GM11168 (cell line): Measurements from ENCODE around the gene CBY2.
"Not testable (repeated sequence)": the region's sequence is repeated elsewhere in the genome, so short reads cannot be mapped to it uniquely, and the experiment has no call there.

ENCODE experiments used
- in situ Hi-C: fragments of 300-500 bp; cut with MboI; formaldehyde crosslinking; loops from one replicate; pipeline ENCODE4 v1.12.0; 2022; ENCODE audit warnings: low sequenced_read_pairs; ENCODE audit not compliant: unreplicated experiment

Gene CBY2, protein sequence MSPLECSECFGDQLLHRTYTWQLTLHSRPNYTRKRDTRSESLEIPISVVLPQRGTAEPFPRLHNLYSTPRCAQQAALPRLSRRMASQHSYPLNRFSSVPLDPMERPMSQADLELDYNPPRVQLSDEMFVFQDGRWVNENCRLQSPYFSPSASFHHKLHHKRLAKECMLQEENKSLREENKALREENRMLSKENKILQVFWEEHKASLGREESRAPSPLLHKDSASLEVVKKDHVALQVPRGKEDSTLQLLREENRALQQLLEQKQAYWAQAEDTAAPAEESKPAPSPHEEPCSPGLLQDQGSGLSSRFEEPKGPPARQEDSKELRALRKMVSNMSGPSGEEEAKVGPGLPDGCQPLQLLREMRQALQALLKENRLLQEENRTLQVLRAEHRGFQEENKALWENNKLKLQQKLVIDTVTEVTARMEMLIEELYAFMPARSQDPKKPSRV

DNA sequence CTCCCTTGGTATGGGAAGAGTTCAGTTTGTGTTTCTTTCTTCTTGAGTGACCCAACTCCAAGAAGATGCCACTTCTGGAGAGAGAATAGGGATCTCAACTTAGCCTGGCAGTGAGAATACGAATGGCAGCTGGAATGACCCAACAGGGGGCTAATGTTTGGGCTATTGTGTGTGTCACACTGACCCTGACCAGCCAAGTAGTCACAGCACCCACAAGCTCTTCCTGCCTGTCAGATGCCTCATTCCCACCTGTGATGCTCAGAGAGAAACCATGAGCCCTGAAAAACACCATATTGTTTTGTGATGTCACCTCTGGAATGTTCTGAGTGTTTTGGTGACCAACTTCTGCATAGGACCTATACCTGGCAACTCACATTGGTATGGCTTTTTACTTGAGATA lies at the start of gene CBY2:
CBY2 (plus strand) TSS at position 233 of the 400 bp plus-strand sequence; CDS start at position 304, 71 bp downstream.
- in situ Hi-C loops = no loop called here

DNA sequence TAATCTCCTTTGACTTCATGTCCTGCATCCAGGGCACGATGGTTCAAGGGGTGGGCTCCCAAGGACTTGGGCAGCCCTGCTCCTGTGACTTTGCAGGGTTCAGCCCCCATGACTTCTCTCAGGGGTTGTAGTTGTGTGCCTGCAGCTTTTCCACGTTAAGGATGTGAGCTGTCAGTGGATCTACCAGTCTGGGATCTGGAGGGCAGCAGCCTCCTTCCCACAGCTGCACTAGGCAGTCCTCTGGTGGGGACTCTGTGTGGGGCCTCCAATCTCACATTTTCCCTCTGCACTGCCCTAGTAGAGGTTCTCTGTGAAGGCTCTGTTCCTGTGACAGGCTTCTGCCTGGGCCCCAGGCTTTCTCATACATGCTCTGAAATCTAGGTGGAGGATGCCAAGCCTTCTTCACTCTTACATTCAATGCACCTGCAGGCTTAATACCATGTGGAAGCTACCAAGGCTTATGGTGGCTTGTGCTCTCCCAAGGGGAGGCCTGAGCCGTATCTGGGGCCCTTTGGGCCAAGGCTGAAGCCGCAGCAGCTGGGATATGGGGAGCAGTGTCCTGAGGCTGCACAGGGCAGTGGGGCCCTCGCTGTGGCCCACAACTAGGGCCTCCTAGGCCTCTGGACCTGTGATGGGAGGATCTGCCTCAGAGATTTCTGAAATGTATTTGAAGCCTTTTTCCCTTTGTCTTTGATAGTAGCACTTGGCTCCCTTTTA lies 47.3 kb upstream of the CBY2 start:
- in situ Hi-C loops = no loop called here

DNA sequence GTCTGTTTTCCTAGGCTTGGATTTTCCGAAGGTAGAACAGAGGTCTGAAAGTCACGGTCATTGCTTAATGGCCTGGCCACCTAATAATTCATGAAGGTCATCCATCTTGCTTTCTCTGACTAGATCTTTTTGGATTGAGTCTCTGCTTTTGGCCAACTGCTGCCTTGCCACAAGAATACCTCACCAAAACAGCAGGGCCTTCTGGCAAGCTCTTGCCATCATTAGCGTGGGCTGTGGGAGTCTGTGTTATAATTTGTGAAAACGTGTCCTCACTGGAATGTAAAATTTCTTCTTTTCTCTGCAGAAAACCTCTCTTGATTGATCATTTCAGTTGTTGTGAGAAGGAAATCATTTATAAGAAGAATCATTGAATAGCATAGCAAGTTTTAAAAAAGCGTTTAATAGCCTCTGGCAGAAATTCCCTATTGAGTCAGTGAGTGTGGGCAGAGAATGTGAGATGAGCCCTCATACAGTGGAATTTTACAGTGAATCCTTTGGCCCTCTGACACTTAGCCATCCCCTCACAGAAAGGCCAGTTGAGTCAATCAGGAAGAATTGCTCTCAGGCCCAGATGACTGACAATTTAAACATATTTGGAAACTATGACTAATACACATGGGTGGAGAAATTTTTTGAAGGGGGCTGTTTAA lies 43.4 kb upstream of the CBY2 start:
- in situ Hi-C loops = no loop called here

DNA sequence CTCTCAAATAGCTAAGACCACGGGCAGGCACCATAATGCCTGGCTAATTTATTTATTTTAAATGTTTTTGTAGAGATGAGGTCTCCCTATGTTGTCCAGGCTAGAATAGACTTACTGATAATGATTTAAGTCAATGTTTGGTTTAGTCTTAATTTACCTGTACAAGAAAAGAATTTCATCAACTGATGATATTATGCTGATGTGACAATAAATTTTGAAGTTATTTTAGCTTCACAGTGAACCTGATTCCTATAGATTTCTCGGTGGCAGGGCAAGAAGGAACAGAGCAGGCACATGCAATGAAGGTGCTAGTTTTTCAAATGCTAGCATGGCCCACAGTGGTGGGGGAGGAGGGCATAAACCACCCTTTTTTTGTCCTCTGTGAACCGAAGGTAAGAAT lies 42.6 kb upstream of the CBY2 start:
- in situ Hi-C loops = no loop called here

DNA sequence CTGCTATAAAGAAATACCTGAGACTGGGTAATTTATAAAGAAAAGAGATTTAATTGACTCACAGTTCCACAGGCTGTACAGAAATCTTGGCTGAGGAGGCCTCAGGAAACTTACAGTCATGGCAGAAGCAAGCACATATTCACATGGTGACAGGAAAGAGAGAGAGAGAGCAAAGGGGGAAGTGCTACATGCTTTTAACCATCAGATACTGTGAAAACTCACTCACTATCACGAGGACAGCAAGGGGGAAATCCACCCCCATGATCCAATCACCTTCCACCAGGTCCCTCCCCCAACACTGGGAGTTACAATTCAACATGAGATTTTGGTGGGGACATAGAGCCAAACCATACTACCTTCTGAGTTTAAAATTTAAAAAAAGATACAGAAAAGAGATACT lies 41.7 kb upstream of the CBY2 start:
- in situ Hi-C loops = not testable (repeated sequence)

DNA sequence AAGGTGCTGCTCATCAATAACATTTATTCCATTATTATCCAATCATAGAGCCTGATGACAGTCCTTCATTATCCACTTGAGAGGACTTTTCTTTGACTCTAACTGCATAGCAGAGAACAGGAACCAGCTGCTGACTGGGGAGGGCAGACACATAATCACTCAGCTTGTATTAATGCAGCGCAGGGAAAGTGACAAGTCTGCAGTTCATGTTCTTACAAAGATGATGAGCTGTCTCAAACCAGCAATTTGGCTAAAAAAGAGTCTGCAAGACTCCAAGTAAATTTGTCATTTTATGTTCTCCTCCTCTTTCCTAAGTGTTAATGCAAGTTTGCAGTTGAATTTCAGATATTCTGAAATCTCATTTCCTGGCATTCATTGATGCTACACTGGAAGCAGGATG lies 40.0 kb upstream of the CBY2 start:
- in situ Hi-C loops = no loop called here

DNA sequence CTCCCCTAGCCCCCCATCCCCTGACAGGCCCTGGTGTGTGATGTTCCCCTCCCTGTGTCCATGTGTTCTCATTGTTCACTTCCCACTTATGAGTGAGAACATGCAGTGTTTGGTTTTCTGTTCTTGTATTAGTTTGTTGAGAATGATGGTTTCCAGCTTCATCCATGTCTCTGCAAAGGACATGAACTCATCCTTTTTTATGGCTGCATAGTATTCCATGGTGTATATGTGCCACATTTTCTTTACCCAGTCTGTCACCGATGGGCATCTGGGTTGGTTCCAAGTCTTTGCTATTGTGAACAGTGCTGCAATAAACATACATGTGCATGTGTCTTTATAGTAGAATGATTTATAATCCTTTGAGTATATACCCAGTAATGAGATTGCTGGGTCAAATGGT lies 39.2 kb upstream of the CBY2 start:
- in situ Hi-C loops = not testable (repeated sequence)

DNA sequence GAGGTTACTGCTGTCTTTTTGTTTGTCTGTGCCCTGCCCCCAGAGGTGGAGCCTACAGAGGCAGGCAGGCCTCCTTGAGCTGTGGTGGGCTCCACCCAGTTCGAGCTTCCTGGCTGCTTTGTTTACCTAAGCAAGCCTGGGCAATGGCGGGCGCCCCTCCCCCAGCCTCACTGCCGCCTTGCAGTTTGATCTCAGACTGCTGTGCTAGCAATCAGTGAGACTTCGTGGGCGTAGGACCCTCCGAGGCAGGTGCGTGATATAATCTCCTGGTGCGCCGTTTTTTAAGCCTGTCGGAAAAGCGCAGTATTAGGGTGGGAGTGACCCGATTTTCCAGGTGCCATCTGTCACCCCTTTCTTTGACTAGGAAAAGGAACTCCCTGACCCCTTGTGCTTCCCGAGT lies 32.5 kb upstream of the CBY2 start:
- in situ Hi-C loops = not testable (repeated sequence)

DNA sequence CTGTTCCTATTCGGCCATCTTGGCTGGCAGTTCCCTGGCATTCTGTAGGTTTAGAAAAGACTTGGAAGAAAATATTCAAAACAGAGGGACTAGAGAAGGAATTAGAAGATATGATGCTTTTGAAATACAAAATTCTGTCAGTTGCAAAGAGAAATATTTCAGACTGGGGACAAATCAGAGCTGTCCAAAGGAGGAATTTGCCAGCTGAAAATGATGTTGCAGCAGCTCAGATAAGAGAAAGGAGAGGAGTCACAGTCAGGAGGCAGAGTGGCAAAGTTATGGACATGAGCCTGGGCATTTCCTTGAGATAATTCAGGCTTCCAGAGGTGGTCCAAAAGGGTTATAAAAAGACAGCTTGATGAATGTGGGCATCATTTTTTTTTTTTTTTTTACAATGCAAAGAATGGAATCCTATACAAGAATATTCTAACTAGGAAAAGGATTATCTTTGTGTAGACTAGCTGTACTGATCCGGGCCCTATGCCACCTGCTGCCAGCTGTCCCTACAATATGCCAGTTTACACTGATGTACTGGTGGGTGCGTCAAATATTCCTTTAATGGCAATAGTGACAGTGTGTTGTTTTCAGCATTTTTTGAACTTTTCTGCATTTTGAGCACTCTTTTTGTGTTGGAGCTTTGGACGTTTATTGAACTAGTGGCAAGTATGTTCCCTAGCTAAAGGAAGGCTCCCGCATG lies 31.8 kb upstream of the CBY2 start:
- in situ Hi-C loops = no loop called here

DNA sequence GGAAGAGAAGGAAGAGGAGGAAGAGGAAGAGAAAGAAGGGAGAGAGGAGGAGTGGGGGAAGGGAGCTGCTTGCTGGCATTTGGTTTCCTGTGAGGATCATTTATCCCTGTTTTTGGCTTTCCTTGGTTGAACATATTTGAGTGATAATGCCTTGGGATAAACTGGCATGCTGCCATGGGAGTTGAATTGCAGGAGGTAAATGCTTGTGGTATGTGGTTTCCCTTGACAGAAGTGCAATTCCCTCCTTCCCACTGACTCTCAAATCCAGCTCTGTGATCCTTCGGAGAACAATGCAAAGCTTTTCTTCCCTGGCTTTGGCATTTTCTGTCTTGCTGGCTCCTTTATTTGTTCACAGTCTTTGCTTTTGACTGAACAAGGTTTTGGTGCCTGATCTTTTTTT lies 27.2 kb upstream of the CBY2 start:
- in situ Hi-C loops = no loop called here

DNA sequence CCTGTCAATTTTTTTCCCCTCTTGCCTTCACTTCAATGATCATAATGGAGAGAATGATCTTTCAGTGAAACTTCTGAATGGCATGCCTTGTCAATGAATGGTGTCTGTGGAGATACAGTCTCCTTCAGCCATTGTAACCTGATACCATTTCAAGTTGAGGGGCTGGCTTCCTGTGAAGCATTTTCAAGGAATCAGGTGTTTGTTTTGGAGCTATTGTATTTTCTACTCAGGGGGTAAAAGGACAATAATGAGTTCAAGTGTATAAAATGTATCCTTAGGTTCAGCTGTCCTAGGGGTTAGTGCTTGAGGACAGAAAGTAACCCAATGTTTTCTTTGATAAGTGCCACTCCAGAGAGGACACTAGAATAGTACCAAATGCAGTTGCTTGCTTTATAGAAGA lies 23.8 kb upstream of the CBY2 start:
- in situ Hi-C loops = no loop called here

DNA sequence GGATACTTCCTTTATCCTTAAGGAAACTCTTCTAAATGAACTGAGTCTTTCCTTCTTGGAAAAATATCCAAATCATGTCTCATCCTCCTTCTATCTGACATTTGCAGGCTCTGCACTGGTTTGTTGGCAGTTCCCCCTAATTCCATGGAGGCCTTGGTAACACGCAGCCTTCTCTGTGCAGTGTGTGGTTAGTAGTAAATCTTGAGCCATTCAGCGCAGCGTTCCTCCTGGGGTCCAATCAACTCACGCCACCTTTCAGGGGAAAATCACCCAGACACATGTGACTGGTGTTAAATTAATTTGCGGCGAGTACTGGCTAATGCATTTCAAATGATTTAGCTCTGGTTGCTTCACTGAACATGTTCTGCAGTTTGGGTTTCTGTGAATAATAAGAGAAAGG lies 21.0 kb upstream of the CBY2 start:
- in situ Hi-C loops = no loop called here

DNA sequence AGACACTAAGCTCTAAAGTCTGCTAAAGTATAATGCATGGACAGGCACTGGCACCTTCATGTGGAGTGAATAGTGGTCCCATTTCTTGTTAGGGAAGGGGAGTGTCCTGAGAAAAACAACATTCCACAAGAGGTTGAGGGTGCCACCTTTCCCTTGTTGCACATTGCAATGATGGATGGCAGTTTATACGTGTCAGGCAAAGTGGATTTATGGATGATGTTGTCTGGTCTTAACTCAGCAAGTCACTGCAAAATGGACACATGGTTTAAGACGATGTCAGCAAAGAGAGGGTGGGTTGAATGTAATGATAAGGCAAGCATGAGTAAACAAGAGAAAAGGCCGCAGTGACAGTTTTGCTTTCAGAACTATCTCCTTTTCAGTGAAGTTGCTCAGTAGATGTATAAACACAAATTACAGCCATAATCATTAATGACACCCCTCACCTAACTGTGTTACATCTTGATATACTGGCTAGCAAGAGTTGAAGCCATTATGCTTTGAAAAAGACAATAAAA lies 19.6 kb upstream of the CBY2 start:
- in situ Hi-C loops = no loop called here

DNA sequence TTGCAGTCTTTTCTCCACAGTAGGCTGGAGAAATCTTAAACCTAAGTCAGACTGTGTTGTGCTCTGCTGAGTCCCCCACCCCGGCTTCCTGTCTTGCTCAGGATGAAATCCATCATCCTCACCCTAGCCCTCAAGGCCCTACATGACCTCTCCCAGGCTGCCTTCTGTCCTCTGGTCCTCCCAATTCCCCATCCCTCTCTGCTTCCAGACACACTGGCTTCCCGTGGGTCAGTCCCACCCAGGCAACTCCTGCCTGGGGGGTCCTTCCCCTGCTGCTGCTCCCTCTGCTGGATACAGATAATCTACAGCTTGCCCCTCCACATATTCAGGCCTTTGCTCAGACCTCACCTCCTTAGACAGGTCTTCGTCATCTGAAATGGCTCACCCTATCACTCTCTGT lies 18.4 kb upstream of the CBY2 start:
- in situ Hi-C loops = no loop called here

DNA sequence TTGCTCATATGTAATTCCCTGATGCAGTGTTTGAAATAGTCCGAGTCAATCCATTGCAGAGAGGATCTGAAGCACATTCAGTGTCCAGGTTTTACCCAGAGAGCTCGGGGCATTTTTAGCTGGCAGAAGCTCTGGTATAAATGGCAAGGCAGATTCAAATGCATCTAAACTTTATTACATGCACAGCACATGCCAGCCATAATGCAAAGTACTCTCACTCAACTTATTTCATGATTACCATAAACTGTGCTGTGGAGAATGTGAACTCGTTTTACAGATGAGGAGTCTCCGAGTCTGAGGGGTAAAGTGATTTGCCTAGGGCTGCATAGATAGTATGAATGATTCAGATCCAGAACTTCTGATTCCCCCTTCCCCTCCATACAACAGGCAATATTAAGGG lies 13.5 kb upstream of the CBY2 start:
- in situ Hi-C loops = no loop called here

DNA sequence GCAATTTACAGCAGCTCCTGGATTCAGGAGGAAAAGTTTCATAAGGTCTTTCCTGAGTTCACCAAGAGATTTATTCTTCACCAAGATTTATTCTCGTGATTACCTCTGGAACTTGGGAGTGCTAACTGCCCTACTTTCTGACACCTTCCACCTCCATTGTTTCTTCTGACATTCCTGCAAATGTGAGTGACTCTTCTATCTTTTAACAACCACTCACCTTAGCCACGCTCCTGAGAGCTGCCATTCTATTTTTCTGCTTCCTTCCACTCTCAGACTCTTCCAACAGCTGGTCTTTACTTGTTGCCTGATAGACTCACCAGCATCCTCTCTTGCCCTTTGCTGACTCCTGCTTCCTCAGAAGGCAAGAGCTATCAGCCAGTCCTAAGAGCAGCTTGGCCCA lies 11.5 kb upstream of the CBY2 start:
- in situ Hi-C loops = no loop called here

DNA sequence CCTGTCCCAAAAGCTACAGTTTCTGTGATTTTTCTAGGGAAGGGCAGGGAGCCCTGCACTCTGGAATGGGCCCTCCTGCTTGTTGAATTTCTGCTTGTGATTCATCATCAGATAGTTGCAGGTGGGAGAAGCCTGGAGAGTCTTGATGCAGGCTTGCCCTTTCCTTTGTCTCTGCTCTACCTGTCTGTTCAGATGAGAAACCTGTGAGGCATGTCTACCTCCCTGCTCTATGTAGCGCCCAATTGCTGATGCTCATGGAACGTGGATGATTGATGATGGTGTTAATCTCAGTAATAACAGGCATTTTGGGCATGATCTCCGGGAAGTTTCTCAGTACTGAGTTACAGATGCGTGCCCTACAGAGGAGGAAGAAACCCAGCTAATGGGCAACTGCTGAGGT lies 10.9 kb upstream of the CBY2 start:
- in situ Hi-C loops = no loop called here

DNA sequence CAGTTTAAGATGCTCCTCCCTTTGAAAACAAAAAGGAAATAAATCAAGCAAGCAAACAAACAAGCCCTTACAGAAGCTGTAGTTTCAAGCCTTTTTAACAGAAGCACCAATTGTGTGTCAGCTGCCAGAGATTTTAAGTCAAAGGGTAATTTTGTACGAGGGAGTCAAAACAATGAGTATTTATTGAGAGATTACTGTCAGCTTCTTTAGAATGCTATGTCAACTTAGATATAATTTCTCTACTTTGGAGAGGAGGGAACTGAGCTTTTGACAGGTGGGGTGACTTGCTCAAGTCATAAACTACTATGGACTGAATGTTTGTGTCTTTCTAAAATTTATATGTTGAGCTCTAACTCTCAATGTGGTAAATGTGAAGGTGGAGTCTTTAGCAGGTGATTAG lies 10.5 kb upstream of the CBY2 start:
- in situ Hi-C loops = no loop called here

DNA sequence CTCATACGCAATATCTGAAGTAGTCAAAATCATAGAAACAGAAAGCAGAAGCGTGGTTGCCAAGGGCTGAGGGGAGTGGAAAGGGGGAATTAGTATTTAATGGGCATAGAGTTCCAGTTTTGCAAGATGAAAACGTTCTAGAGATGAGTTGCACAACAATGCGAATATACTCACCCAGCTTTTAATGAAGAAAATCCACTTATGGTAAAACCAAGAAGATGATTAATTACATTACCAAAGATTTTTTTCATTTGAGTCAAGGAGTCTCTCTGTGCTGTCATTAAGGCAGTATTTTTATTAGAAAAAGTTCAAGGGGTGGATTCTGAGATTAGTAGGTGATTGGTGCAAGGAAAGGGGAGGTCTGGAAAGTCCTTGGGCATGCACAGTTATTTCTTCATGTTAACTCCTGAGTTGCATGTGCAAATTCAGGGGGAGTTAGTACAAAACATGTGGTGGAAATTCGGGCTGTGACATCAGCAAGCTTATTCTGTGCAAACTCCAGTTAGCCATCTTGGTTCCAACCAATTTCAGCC lies 6.9 kb upstream of the CBY2 start:
- in situ Hi-C loops = no loop called here

DNA sequence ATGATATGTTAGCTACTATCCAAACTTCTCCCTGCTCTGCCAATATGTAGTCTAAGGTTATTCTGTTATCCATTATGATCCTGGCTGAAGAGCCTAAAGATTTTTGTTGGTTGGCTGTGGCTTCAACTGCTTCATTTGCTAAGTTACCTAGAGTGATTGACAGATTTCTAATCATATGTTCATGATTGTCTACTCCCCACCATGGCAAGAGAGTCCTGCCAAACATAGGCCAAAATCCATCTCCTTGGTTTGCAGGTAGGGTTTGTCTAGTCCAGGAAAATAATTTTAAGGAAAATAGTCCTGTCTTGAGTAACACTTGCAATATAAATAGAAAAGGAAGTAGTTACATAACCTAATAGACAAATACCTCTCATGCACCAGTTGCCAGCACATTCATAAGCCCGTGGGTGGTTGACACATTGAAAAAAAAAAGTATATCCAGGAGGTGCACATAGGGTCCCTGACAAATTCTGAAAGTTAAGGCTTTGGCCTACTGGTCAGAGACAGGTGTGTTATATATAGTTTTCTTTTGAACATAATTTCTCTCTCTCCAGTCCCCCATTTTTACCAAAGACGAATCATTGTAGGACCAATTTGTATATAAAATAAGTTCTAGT lies 5.4 kb upstream of the CBY2 start:
- in situ Hi-C loops = no loop called here
